Measurements from ENCODE around the gene FRMD4A.
"Not testable (repeated sequence)": the region's sequence is repeated elsewhere in the genome, so short reads cannot be mapped to it uniquely, and the experiment has no call there.

Gene FRMD4A

DNA sequence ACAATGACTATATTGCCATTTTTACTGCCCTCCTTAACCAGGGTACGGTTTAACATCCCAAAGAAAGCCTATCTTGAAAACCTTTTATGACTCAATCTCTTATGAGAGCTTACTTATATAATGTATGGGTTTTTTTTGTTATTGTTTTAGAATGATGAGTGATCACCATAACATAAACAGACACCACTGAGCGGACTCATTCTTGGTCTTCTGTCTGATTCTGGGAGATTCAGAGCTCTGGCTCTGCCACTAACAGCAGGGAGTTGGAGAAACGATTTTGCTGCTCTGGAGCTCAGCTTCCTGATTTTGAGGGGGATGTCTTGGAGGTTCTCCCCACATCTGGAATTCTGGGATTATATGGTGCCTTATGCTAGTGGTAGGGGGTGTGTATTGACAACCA lies 244.1 kb downstream of the FRMD4A start:
- ATAC-seq, result no peak

DNA sequence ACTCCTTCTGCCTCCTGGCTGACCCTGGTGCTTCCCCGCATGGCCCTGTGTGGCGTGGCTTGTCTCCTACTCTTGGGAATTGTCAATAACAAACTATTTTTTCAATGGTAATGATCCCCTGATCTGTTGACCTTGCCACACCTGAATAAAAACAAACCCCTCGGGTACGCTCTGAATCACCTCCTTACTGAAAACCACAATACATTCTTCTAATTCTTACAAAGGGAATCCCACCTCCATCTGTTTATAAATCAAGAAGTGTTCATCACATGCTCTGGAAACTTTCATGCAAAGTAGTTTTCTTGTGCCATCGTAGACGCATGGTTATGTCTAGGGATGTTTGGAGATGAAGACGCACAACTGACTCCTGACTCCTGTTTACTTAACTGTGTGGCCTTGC lies 245.8 kb downstream of the FRMD4A start:
- no peak for ATAC-seq

DNA sequence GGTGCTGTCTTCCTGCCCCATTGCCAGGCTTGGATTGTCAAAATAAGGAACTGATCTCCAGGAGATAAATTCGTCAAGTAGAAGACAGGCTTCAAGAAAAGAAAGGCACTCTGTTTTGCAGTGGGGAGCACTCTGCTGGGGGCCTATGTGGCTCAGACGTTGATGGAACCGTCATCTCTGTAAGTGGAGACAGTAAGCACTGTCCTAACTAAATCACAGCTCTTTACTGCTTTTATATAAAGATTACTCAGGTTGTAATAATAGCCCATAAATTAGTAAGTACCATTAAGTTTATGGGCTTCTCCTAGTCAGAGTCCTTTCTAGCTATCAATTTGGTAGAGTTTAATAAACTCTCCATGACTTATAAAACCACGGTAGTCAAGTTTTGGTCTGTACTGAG lies 249.9 kb downstream of the FRMD4A start:
- no peak for ATAC-seq

DNA sequence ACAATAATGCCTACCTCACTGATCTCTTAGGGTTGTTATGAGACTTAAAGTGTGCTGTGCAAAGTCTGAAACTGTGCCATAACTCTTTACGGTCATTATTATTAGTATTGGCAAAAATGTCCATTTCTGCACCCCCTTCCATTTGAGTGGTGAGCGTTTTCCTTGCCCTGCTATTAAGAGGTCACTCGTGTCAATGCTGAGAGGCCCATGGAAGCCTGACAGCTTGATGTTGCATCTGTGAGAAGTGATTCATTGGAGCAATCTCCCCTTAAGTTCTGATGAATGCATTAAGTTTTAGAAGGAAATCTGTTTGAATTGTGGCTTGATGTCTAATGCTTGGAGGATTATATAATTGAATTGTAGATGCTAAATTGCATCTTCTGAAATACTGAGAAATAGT lies 253.3 kb downstream of the FRMD4A start:
- ATAC-seq, result no peak

DNA sequence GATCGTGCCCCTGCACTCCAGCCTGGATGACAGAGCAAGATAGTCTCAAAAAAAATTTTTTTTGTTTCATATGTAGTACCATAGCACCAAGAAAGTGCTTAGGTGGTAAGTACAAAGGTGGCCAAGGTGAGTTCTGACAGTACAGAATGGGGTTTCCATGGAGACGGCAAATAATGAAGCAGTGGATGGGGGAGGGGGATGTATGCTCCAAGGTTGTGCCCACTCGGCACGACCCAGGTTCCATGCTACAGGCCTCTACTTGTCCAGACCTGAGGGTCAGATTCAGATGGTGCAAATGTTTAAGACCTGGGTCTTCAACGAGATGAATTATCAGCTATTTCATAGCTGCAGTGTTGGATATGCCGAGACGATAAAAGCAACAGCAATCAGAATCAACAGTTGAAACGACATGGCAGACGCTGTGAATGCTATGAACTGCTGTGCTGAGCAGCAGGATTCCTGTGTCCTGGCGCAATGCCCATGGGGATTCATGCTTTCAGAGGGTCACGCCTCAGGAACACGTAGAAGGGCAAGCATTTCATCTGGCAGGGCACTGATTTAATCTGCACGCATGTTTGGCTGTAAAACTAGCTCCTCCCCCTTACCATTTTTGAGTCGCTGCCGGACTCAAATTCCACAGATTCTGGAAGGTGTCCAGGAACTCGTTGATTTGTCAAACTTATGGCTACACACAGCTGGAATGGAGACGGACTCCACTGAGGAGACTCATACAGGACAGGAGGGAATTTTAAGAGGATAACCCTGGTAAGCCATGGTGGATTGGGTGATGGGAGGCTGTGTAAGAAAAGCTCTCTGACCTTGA lies 256.5 kb downstream of the FRMD4A start:
- no peak for ATAC-seq

DNA sequence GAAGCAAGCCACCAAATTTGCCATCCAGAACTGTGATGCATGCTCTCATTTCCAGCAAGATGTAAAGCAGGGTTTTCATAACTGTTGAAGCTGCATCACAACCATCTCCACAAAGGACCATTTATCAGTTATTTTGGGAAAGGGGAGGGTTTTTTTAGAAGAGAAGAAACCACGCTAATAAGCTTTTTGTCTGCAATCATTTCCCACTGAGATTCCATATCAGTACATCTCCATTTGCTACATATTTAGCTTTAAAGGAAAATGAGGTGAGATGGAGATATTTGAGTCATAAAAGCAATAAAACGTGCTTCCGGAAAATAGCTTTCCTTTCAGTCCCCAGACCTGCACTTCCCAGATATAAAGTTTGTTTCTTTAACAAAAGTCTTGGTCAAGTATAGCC lies 258.2 kb downstream of the FRMD4A start:
- no peak for ATAC-seq

DNA sequence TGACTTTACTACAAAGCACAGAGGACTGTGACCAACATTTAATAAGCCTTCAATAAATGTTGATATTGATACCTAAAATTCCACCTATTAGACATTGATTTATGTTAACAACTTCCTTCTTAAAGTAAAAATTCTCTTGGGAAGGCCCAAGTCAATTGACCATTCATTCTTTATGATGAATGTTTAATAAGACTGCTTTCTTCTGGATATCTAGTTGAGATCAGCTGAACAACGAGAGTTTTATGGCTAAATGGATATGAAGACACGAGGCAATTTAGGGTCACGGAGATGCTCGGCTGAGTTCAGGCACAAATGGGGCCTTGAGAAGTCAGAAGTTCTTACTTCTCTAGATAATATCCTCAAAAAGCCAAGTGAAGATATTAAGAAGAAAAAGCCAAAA lies 258.8 kb downstream of the FRMD4A start:
- no peak for ATAC-seq

DNA sequence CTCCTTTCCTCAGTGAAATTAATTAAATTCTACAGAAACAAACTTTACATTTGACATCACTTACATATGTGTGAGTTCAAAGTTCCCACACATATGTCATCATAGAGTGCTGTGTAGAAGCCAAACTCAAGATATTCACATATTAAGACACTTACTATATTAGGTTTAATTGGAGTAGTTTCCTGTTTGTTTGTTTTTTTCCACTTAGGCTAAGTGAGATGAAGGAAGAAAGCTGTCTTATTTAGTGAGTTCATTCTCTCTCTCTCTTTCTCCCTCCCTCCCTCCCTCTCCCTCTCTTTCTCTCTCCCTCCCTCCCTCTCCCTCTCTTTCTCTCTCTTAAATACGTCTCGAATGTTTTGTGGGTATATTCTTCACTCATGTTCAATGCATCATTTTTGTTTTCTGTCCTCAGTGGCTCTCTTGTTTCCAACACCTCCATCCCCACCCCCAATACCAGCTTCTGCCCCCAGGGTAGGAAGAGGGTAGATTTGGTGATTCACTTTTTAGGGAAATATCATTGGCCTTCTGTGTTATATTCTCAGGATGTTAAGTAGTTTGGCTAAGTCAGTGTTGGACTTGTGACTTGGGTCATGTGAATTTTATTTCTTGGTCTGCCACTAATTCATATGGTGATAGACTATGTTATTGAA lies 262.0 kb downstream of the FRMD4A start:
- no peak for ATAC-seq

DNA sequence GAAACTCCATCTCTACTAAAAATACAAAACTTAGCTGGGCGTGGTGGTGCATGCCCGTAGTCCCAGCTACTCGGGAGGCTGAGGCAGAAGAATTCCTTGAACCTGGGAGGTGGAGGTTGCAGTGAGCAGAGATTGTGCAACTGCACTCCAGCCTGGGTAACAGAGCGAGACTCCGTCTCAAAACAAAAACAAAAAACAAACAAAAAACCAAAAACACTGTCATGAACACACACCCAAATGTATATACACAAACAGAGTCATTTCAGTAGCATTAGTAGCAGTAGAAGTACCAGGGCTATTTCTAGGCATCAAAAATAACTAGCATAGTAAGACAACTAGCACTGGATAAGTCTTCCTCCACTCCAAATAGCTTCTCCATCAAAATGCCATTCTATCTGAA lies 263.1 kb downstream of the FRMD4A start:
- not testable (repeated sequence) for ATAC-seq

DNA sequence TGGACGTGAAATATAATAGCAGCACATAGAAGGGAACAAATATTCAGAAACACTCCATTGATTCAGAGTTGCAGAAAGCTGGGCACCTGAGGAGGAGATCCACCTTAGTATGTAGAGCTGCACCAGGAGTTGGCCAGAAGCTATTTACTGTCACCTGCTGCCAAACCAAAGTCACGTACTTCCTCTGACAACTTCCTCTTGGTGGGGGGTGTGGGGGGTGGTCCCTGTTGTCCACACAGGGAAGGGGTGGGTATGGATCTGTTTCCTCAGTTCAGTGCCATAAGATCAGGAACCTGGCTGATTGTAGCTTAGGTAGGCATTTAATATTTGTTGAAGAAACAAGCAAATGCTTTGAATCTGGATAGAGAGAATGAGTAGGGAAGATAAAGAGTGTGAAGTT lies 264.6 kb downstream of the FRMD4A start:
- no peak for ATAC-seq

DNA sequence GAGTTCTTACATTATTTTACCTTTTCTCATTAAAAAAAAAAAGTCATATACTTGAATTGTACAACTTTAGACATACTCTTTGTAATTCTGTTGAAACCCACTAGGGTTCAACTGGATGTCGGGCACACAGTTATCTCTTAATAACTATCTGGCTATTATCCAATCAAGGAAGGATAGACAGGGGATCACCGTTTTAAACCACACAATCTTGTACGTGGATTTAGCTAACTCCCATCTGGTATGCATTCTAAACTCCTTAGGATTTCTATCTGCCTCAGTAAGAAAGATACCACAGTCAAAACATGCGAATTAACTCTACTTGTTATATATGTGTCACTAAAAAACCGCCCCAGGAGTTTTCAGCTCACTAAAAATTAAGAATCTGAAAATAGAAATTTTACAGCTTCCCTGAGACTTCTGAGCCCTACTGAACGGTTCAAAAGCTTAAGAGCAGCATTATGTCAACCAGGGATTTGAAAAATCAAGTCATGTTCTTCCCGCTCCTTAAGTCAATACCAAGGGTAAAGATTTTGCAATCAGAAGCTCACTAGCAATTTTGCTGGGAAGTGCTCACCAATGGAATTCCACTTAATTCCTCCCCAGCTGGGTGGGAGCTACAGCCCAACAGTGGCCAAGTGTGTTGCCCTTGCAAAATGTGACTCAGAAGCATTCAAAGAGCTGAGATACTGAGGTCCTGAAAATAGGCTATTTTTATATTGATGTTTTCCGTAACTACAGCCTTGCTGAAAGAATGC lies 267.0 kb downstream of the FRMD4A start:
- ATAC-seq, result no peak

DNA sequence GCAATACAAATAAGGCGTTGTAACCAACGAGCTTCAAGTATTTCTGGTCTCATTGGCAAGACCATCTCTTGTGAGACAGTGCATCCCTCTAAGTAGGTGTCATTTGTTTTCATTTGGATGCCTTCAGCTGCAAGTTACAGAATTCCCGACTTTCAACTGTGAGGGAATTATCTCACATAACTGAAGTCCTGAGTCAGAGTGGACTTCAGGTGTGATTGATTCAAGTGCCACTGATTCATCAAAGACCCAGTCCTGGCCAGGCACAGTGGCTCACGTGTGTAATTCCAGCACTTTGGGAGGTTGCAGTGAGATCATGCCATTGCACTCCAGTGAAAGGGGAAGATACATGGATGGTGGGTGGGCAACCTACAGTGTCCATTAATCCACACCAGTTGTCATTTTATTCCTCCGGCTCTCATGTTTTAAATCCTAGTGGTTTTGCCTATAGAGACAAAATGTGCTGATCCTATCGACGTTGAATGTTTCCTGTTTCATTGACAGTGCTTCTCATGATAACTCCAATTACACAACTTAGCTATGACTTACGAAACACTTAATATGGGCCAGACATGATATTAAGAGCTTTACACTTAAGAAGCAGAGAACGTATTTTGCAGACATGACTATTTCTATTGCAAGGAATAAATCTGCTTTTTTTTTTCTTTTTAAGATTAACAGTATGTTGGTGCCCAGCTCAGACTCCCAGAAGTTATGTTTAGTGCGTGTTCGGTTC lies 268.0 kb downstream of the FRMD4A start:
- no peak for ATAC-seq

DNA sequence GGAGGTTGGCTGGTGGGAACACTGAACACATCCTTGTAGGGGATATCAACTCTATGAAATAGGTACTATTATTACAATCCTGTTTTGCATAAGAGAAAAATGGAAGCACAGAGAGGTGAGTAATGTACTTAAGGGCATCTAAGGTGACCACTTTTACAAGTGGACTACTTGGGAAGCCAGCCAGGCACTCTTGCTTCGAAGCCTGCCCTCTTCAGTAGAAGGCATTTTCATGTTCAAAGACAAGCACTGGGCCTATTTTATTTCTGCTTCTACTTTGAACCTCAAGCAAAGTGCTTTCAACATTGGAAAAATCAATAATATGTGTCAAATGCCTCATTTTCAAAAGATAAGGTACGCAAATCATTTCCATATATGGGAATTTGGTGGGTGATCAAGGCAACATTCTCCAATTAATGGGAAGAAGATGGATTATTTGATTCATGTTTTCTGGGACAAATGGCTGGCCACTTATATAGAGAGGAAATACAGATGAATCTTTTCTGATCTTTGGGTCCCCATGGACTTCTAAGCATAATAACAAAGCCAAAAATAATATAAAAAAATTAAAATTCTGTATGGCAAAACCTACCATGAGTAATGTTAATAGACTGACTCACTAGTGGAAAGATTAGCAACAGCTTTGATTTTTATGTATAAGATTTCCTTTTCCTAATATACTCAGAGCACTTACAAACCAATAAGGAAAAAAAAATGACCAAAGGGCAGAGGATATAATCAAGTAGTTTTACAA lies 270.2 kb downstream of the FRMD4A start:
- no peak for ATAC-seq

DNA sequence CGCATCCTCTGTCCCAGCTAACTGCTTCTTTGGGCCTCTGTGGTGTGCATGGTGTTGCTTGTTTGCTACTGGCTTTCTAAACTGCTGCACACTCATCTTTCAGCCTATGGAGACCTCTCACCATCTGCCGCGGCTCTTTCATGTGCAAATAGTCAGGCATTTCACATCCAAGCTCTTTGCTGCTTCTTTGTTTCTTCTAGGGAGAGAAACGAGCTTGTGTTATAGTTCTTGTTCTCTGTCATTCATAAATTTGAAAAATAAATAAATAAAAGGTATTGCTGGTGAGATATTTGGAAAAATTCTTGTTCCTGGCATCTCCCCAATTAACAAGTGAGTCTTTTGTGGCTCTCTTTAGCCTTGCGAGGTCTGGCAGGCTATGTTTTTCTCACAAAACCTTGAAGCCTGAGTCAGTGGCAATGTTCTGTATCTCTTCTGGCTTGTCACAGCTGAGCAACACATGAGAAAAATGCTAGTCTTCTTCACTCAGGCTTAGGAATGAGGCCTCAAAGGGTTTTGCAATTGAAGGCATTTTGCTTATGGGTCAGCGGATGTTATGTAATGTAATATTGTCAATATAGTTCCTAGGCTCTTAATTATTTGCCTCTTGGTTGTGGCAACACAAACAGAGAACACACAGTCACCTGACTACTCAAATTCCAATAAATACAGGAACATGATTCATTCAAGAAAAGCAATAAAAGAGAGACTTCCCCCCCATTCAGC lies 274.0 kb downstream of the FRMD4A start:
- no peak for ATAC-seq

DNA sequence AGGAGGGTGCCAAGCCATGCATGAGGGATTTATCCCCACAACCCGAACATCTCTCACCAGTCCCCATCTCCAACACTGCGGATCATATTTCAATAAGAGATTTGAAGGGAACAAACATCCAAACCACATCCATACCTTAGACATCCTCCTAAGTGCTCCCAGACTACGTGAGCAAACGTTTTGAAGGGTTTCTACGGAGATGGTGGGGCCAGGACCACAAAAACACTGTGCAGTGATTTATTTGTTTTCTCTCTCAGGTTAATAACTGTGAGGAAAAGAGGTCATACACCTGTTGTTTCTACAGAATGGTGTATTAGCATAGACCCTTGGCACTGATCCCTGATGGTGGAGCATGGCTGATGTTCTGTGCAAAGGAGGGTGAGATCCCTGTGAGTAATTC lies 277.8 kb downstream of the FRMD4A start:
- ATAC-seq, result no peak

DNA sequence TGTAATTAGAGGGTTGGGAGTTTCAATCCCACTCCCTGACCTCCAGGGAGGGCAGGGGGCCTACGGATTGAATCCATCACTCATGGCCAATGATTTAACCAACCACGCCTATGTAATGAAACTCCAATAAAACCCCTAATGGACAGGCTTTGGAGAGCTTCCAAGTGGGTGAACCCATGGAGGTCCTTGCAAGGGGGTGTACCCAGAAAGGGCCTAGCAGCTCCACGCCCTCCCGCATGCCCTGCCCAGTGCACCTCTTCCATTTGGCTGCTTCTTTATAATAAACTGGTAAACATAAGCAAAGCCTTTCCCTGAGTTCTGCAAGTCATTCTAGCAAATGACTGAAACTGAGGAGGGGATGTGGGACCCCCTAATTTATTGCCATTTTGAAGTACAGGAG lies 280.1 kb downstream of the FRMD4A start:
- no peak for ATAC-seq

DNA sequence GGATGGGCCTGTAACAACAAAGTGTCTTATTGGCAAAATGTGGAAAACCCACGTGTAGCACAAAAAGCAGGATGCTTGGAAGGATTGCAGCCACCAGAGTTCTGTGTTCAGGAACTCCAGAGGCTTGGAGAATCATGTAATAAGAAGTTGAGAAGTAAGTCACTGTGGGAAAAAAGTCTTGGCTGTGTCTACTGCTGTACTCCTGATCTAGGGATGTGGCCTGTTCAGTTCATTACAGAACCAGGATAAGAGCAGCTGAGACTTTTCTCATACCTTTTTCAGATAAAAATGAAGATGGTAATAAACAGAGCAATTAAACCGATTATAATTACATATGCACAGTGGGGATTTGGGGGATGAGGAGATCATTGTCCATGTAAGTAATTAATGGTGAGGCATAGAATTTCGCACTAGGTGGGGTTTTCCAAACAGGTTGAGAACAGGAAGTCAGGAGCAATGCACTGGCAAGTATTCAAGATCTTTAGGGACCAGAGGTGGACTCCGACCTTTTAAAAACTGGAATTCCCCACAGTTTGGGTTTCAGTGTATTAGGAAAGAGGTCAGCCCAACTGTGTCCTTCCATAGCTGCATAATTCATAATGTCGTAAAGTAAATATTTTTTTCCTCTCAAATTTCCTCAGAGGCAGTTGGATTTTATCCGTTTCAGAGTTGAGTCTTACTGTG lies 281.7 kb downstream of the FRMD4A start:
- ATAC-seq, result no peak

DNA sequence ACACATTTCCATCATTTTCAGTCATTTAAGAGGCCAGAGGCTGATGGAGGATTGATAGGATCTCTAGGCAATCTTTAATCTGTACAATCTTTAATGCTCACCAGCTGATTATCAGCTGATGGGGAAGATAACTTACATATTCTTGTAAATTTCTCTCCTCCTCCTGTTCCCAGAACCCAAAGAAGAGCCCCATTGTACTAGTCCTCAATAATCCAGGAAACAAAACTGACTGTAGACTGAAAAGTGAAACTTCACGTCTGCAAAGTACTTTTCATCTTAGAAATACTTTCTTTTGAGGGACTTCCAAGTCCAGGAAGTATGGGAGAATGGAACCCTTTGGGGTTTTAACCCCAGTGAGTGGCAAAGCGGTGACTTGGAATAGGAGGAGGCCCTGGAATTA lies 283.3 kb downstream of the FRMD4A start:
- no peak for ATAC-seq

DNA sequence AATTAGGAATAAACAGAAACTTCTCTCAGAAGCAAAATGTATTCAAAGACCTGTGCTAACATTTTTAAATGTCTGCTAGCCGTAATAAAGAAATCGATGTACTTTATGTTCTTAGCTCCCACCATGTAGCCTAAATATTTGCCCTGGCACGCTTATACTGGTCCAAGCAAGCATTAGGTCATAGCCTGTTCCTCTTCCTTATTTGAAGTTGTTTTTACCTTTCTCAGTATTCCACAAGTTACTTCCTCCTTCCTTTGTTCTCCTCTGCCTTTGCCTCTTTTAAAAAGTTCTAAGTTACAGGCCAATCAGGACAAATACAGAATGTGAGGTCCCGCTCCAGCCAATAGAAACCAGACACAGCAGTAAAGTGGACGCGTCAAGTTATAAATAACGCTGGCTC lies 288.7 kb downstream of the FRMD4A start:
- ATAC-seq, result not testable (repeated sequence)

DNA sequence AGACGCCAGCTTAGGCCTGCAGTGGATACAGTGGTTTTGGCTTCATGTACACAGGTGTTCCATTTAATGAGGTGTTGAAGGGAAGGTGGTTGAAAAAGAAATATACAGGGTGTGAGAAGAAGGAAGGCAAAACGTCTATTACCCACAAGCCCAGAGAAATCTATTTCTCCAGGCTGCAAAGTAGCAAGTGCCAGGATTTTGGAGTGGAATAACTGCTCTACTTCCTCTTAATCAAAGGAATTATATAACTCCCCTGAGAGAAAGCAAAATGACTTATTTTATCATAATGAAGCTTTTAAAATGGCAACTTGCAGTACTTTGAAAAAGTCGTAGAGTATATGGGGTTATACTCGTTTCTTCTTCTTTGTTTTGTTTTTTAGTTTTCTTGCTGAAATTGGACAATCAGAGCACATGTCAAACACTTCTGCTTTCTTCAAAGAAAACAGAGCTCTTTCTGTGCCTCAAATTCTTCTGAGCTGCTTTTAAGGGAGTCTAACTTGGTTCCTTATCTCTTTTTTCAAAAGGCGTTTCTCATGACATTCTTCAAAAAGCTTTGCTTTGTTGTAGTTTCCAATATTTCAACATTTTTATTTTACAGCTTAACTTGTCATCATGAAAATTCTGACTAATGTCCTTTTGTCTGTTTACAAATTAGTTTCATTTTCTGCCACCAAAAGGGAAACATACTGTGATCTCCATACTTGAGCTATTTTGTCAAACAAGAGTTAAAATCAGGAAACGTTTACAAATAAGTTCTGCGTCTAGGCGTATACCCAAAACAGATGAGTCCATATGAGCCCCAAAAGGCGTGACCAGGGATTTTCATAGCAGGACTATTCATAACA lies 289.7 kb downstream of the FRMD4A start:
- peak in 1 of 2 donors; percentile 27 for ATAC-seq
